Trophoblast cell (in vitro differentiated cells and primary cell): Measurements from ENCODE around the gene HES5.

Experiments used
- DNase-seq, 2 donors: peaks; one replicate each; pipeline ENCODE4 v3.0.0-alpha.2; 2016
- H2AFZ ChIP-seq: 2 replicates; pipeline ENCODE4 v1.6.1; 2013; ENCODE audit warnings: low read length, moderate library complexity, mild to moderate bottlenecking; ENCODE audit not compliant: insufficient read depth, poor library complexity
- H2AK5ac ChIP-seq: 2 replicates; pipeline ENCODE4 v1.6.1; 2013; ENCODE audit warnings: mild to moderate bottlenecking, low read length
- H2BK120ac ChIP-seq: 2 replicates; pipeline ENCODE4 v1.6.1; 2013; ENCODE audit warnings: low read length, mild to moderate bottlenecking, moderate library complexity; ENCODE audit not compliant: insufficient read depth, poor library complexity
- H2BK12ac ChIP-seq: 2 replicates; pipeline ENCODE4 v1.6.1; 2013; ENCODE audit warnings: mild to moderate bottlenecking, low read length, moderate library complexity
- H2BK5ac ChIP-seq: 2 replicates; pipeline ENCODE4 v1.6.1; 2013; ENCODE audit warnings: low read length, low read depth, moderate library complexity, mild to moderate bottlenecking; ENCODE audit not compliant: poor library complexity
- H3K14ac ChIP-seq: 2 replicates; pipeline ENCODE4 v1.6.1; 2013; ENCODE audit warnings: mild to moderate bottlenecking, low read length
- H3K18ac ChIP-seq: 2 replicates; pipeline ENCODE4 v1.6.1; 2013; ENCODE audit warnings: mild to moderate bottlenecking, low read length
- H3K23ac ChIP-seq: 2 replicates; pipeline ENCODE4 v1.6.1; 2013; ENCODE audit warnings: low read length
- H3K27ac ChIP-seq: 2 replicates; pipeline ENCODE4 v1.5.1; 2013; ENCODE audit warnings: low read depth, mild to moderate bottlenecking, inconsistent platforms, low read length, moderate library complexity
- H3K27me3 ChIP-seq: 2 replicates; pipeline ENCODE4 v1.6.1; 2013; ENCODE audit warnings: inconsistent platforms, mild to moderate bottlenecking, low read length, moderate library complexity; ENCODE audit not compliant: insufficient read depth
- H3K36me3 ChIP-seq, 2 experiments: 1 replicate in 1 of 2; 2 replicates in 1 of 2; pipeline ENCODE4 v1.6.1; 2013; ENCODE audit warnings: low read length in 2 of 2, mild to moderate bottlenecking in 2 of 2, moderate library complexity in 1 of 2; ENCODE audit not compliant: insufficient read depth in 2 of 2, control insufficient read depth in 1 of 2
- H3K4ac ChIP-seq: 2 replicates; pipeline ENCODE4 v1.6.1; 2013; ENCODE audit warnings: low read depth, mild to moderate bottlenecking, low read length, moderate library complexity
- H3K4me1 ChIP-seq, 2 experiments: 1 replicate in 1 of 2; 2 replicates in 1 of 2; pipeline ENCODE4 v1.6.1; 2013; ENCODE audit warnings: low read length in 2 of 2, mild to moderate bottlenecking in 2 of 2, moderate library complexity in 1 of 2; ENCODE audit not compliant: insufficient read depth in 2 of 2, control insufficient read depth in 1 of 2
- H3K4me2 ChIP-seq: 2 replicates; pipeline ENCODE4 v1.6.1; 2013; ENCODE audit warnings: inconsistent platforms, mild to moderate bottlenecking, low read length, moderate library complexity
- H3K4me3 ChIP-seq: 2 replicates; pipeline ENCODE4 v1.5.1; 2013; ENCODE audit warnings: mild to moderate bottlenecking, low read depth, low read length, inconsistent platforms
- H3K79me1 ChIP-seq: one replicate; pipeline ENCODE4 v1.6.1; 2013; ENCODE audit warnings: low read length
- H3K79me2 ChIP-seq: 2 replicates; pipeline ENCODE4 v1.6.1; 2013; ENCODE audit warnings: low read length, mild to moderate bottlenecking; ENCODE audit not compliant: control insufficient read depth, insufficient read depth, poor library complexity
- H3K9ac ChIP-seq: 2 replicates; pipeline ENCODE4 v1.6.1; 2013; ENCODE audit warnings: mild to moderate bottlenecking, low read length
- H3K9me3 ChIP-seq: 2 replicates; pipeline ENCODE4 v1.6.1; 2013; ENCODE audit warnings: low read depth, mild to moderate bottlenecking, control low read depth, inconsistent platforms, low read length; ENCODE audit not compliant: insufficient read depth
- H4K12ac ChIP-seq: 2 replicates; pipeline ENCODE4 v1.6.1; 2013; ENCODE audit warnings: low read depth, mild to moderate bottlenecking, low read length, moderate library complexity
- H4K8ac ChIP-seq: 2 replicates; pipeline ENCODE4 v1.6.1; 2013; ENCODE audit warnings: low read depth, mild to moderate bottlenecking, low read length, moderate library complexity
- H4K91ac ChIP-seq: one replicate; pipeline ENCODE4 v1.6.1; 2013; ENCODE audit warnings: low read depth, mild to moderate bottlenecking, low read length, moderate library complexity
- WGBS: extraction: QIAGEN DNeasy Blood & Tissue Kit; methylation state at CpG from one replicate; pipeline ENCODE4 v1.1.7; 2013; ENCODE audit warnings: missing lambda C conversion rate; ENCODE audit not compliant: insufficient read length, insufficient coverage; ENCODE audit errors: extremely low coverage; 5-methylcytosine and 5-hydroxymethylcytosine counted together

The HES5 gene

DNA sequence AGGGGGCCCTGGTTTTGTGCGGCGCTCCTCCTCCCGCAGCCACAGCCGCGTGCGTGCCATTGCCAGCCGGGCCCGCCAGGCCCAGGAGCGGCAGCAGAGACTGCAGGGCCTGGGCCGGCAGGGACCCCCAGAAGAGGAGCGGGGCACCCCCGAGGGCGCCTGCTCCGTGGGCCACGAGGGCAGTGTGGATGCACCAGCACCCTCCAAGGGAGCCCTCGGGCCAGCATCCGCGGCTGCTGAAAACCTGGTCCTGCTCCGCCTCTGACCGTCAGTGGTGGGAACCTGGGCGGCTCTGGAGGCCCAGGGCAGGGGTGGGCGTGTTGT is 25.2 kb downstream of the HES5 start:
- H3K36me3 ChIP-seq: peaks cover 21 to 24% of the 10 kb centered on the region in 2 experiments
- WGBS: no CpG with 5 or more reads among the region's 22 CpGs
- no peak overlapping the region for H2BK12ac ChIP-seq
- H4K12ac ChIP-seq: no peak overlapping the region
- no peak for DNase-seq
- H3K79me2 ChIP-seq: no peaks in the 10 kb centered on the region
- H3K9ac ChIP-seq: no peak overlapping the region
- no peak overlapping the region for H3K27ac ChIP-seq
- H3K4me2 ChIP-seq: no peak overlapping the region
- no peak overlapping the region for H3K4ac ChIP-seq
- H3K79me1 ChIP-seq: no peaks in the 10 kb centered on the region
- H3K18ac ChIP-seq: no peak overlapping the region
- no peak overlapping the region for H3K23ac ChIP-seq
- H2AFZ ChIP-seq: no peak overlapping the region
- H3K4me1 ChIP-seq: no peaks in the 10 kb centered on the region
- H3K14ac ChIP-seq: no peak overlapping the region
- H2BK120ac ChIP-seq: no peak overlapping the region
- H3K4me3 ChIP-seq: no peak overlapping the region
- no peak overlapping the region for H2AK5ac ChIP-seq
- H4K8ac ChIP-seq: no peak overlapping the region
- peaks cover 5% of the 10 kb centered on the region for H3K9me3 ChIP-seq
- no peaks in the 10 kb centered on the region for H3K27me3 ChIP-seq
- no peak overlapping the region for H4K91ac ChIP-seq
- no peak overlapping the region for H2BK5ac ChIP-seq

DNA sequence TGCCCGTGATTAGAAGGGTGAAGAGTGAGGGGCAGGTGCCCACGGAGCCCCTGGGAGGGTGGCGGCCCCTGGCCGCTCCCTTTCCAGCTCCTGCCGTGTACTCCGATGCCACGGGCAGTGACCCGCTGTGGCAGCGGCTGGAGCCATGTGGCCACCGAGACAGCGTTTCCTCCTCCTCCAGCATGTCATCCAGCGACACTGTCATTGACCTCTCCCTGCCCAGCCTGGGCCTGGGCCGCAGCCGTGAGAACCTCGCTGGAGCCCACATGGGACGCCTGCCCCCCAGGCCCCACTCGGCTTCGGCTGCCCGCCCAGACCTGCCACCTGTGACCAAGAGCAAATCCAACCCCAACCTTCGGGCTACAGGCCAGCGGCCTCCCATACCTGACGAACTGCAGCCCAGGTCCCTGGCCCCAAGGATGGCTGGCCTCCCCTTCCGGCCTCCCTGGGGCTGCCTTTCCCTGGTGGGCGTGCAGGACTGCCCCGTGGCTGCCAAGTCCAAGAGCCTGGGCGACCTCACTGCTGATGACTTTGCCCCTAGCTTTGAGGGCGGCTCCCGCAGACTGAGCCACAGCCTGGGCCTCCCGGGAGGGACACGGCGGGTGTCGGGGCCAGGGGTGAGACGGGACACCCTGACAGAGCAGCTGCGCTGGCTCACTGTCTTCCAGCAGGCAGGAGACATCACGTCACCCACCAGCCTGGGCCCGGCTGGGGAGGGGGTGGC is 25.7 kb downstream of the HES5 start:
- Histone ChIP-seq H3K27me3 (no peaks in the 10 kb centered on the region), H3K4me2 (no peak overlapping the region), H3K9me3 (peaks cover 5% of the 10 kb centered on the region), H3K9ac (no peak overlapping the region), H3K4me1 (no peaks in the 10 kb centered on the region), H3K4ac (no peak overlapping the region), H2AFZ (no peak overlapping the region), H3K79me2 (no peaks in the 10 kb centered on the region), H4K8ac (no peak overlapping the region), H4K12ac (no peak overlapping the region), H2BK5ac (no peak overlapping the region), H3K4me3 (no peak overlapping the region), H2BK12ac (no peak overlapping the region), H3K27ac (no peak overlapping the region), H2AK5ac (no peak overlapping the region), H4K91ac (no peak overlapping the region), H3K18ac (no peak overlapping the region), H3K14ac (no peak overlapping the region), H2BK120ac (no peak overlapping the region), H3K23ac (no peak overlapping the region), H3K79me1 (no peaks in the 10 kb centered on the region), H3K36me3 (peaks cover 15 to 19% of the 10 kb centered on the region in 2 experiments)
- DNase-seq: no peak
- WGBS: no CpG with 5 or more reads among the region's 36 CpGs

DNA sequence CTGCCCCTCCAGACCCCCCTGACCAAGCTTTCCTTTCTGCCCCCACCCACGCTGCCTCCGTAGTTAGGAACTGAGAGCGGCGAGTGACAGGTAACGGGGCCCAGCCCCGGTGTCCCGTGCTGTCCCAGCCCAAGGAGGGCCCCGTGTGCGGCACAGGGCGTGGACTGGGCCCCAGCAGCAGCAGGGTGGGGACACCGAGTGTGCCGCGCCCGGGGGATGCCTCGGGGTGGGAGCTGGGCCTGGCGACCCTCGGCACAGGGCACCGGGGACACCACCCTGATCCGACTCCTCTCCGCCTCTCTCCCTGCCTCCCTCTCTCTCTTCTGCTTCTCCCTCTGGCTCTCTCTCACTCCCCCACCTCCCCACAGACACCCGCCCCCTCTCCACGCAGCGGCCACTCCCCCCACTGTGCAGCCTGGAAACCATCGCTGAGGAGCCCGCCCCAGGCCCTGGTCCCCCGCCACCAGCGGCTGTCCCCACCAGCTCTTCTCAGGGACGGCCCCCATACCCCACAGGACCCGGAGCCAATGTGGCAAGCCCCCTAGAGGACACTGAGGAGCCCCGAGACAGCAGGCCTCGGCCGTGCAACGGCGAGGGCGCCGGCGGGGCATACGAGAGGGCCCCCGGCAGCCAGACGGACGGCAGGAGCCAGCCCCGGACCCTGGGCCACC is 26.4 kb downstream of the HES5 start:
- no peak overlapping the region for H4K91ac ChIP-seq
- H3K4me2 ChIP-seq: no peak overlapping the region
- no peaks in the 10 kb centered on the region for H3K4me1 ChIP-seq
- no peak overlapping the region for H3K18ac ChIP-seq
- H2BK5ac ChIP-seq: no peak overlapping the region
- H4K12ac ChIP-seq: no peak overlapping the region
- H2BK12ac ChIP-seq: no peak overlapping the region
- no peak overlapping the region for H2BK120ac ChIP-seq
- no peak for DNase-seq
- H3K9ac ChIP-seq: no peak overlapping the region
- H3K14ac ChIP-seq: no peak overlapping the region
- peaks cover 8 to 12% of the 10 kb centered on the region in 2 experiments for H3K36me3 ChIP-seq
- H3K27ac ChIP-seq: no peak overlapping the region
- no peak overlapping the region for H2AFZ ChIP-seq
- H3K23ac ChIP-seq: no peak overlapping the region
- no peak overlapping the region for H4K8ac ChIP-seq
- peaks cover 5% of the 10 kb centered on the region for H3K9me3 ChIP-seq
- no CpG with 5 or more reads among the region's 42 CpGs for WGBS
- H3K4ac ChIP-seq: no peak overlapping the region
- H3K79me2 ChIP-seq: no peaks in the 10 kb centered on the region
- H3K79me1 ChIP-seq: no peaks in the 10 kb centered on the region
- H3K27me3 ChIP-seq: no peaks in the 10 kb centered on the region
- no peak overlapping the region for H2AK5ac ChIP-seq
- H3K4me3 ChIP-seq: peak overlapping the region; percentile 30

DNA sequence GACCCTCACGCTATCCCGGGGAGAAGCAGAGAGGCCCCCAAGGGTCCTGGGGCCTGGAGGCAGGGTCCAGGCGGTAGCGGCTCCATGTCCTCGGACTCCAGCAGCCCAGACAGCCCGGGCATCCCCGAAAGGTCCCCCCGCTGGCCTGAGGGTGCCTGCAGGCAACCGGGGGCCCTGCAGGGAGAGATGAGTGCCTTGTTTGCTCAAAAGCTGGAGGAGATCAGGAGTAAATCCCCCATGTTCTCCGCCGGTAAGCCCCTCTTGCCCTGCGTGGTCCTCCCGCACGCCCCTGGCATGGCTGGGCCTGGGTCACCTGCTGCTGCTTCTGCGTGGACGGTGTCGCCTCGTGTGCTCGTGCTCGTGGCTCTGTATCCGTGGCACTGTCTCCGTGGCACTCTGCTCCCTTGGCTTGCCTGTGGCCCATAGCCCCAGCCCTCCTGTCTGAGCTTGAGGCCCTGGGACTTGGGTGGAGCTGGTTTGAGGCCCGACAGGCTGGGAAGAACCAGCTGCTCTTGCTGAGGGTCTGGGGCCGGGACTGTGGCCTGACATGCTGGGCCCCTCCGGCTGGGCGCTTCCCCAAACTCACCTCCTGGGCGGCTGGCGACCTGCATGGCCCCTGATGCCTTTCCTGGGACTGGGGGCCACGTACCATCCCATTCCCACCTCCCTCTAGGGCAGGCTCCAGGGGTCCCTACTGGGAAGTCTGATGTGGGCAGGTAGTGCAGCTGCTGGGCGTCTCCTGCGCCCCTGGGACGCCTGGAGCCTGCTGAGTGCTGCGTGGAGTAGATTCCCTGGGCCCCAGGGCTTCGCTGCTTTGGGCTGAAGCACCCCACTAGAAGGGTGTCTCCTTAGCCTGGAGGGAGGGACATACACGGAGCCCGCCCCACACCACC is 27.2 kb downstream of the HES5 start:
- Histone ChIP-seq H3K27ac (no peak overlapping the region), H2BK5ac (no peak overlapping the region)

More for the DNA sequence above, 27.2 kb downstream of the HES5 start:
- Histone ChIP-seq H3K4ac (no peak overlapping the region), H3K4me2 (no peak overlapping the region), H3K79me1 (no peaks in the 10 kb centered on the region), H3K9ac (no peak overlapping the region), H3K4me3 (peak overlapping the region; percentile 30), H3K18ac (no peak overlapping the region), H4K12ac (no peak overlapping the region), H3K27me3 (no peaks in the 10 kb centered on the region), H3K23ac (no peak overlapping the region), H2BK12ac (no peak overlapping the region), H3K9me3 (peaks cover 5% of the 10 kb centered on the region), H2AFZ (no peak overlapping the region), H3K4me1 (no peaks in the 10 kb centered on the region), H3K14ac (no peak overlapping the region), H2BK120ac (no peak overlapping the region), H4K8ac (no peak overlapping the region), H3K79me2 (no peaks in the 10 kb centered on the region), H3K36me3 (peaks cover 2 to 6% of the 10 kb centered on the region in 2 experiments), H2AK5ac (no peak overlapping the region), H4K91ac (no peak overlapping the region)
- WGBS: no CpG with 5 or more reads among the region's 36 CpGs
- no peak for DNase-seq
